Stimulated activated naive CD4-positive, alpha-beta T cell (primary cell): ENCODE measurements around the gene HINFP.
"Not testable (repeated sequence)": the region's sequence is repeated elsewhere in the genome, so short reads cannot be mapped to it uniquely, and the experiment has no call there.

Experiments used
- DNase-seq, 6 experiments: peaks; one replicate each; lab custom pipeline; 2025; lab: John Stamatoyannopoulos, UW

HINFP gene

DNA sequence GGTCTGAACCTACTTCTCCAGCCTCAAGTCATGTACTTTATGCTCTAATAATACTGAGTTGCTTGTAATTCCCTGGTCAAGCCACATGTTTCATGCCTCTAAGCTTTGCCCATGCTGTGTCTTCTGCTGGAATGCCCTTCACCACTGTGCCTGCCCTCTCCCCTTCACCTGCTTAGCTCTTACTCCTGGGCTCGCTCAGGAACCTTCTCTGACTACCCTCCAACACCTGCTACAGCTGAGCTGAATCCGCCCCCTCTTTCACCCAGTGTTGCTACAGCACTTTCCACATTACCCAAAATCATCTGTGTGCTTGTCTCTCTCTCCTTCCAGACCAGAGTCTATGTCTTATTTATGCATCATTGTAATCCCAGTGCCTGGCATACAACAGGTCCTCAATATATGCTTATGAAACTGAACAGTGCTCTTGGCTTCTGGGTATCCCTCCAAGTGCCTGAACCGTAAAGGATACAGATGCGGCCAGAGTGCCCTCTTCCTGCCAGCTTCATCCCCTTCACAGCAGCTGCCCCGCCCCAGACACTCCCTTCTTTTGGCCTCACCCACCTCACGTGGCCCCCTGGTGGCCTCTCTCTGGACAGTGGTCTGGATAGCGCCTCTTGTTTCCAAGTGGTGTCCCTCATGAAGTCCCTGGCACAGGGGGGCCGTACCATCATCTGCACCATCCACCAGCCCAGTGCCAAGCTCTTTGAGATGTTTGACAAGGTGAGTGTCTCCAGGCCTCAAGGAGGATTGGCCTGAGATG is 34.5 kb downstream of the HINFP start:
- no peak for DNase-seq

DNA sequence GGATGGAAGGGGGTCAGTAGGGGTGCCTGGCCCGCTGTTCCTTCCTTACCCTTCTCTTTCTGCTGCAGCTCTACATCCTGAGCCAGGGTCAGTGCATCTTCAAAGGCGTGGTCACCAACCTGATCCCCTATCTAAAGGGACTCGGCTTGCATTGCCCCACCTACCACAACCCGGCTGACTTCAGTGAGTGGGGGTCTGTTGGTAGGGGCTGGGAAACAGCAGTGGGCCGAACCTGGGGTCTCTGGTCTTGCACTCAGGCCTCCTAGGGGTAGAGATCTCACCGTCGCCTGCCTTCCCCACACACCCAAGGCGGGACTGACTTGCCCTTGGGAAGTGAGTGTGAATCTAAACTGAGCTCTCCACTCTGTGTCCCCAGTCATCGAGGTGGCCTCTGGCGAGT is 35.1 kb downstream of the HINFP start:
- no peak for DNase-seq

DNA sequence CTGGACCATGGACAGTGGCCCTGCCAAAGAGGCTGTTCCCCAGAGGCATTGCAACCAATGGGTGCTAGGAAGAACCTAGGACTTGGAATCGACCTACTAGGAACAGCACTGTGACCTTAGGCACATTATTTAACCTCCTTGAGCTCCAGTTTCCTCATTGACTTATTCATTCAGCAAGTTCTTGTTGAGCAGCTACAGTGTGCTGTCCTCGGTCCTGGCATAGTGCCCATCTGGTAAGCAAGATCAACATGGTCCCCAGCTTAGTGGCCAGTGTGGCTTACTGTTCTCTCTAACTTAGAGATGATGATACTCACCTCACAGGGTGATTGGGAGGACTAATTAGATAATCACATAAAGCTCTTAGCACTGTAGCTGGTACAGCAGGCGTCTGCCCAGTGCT is 35.7 kb downstream of the HINFP start:
- DNase-seq = no peak

DNA sequence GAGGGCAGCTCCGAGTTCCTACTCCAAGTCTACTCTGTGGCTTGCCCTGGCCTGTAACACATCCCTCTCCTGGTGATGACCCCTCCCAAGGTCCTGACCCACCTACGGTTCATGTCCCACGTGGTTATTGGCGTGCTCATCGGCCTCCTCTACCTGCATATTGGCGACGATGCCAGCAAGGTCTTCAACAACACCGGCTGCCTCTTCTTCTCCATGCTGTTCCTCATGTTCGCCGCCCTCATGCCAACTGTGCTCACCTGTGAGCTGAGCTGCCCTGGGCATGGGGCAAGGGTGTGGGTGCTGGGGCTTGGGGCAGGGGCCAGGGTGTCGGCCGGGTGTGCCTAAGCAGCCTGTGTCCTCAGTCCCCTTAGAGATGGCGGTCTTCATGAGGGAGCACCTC is 37.1 kb downstream of the HINFP start:
- no peak for DNase-seq

DNA sequence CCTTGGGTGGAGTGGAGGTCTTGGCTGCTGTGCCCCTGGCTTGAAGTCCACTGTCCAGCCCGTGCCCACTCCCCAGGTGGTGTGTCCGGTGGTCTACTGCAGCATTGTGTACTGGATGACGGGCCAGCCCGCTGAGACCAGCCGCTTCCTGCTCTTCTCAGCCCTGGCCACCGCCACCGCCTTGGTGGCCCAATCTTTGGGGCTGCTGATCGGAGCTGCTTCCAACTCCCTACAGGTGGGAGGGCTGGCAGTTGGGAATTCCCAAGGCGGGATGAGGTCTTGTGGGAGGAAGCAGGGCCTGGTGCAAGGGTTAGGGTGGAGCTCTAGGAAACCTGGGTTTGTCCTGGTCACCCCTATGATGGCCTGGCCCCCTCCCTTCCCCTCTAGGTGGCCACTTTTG is 38.8 kb downstream of the HINFP start:
- no peak for DNase-seq

DNA sequence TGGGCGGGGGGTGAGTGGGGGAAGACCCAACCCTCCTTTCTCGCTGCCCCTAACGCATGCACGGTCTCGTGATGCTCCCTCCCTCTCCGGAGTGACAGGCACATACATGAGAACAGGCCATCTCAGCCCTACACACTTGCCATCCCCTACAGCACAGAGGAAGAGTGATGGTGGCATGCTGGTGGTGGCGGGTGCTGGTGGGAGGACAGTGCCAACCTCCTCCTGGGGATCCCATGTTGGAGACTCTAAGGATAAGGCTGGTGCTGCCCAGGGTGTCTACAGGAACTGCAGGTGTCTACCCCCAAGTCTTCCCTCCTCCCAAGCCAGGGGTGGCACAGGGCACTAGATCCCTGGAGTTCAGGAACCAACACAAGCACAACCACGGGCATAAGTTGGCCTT is 40.5 kb downstream of the HINFP start:
- no peak for DNase-seq

DNA sequence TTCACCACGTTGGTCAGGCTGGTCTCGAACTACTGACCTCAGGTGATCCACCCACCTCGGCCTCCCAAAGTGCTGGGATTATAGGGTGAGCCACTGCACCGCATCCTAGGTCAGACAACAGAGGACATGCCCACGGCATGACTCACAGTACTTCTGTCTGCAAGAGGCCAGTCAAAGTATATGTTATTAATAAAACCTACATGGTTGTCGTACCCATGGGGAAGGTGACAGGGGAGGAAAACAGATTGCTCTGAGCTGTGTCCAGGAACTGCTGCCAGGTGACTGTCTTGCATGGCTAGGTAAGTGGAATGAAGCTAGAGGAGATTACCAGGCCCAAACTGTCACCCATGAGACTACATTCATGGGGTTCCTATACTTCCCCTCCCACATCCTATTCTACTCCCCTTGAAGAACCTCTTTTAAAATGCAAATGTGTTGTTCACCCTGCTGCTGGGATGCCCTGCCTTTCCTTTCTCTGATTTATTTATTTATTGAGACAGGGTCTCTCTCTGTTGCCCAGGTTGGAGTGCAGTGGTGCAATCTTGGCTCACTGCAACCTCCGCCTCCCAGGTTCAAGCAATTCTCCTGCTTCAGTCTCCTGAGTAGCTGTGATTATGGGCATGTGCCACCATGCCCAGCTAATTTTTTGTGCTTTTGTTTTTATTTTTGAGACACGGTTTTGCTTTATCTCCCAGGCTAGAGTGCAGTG is 45.1 kb downstream of the HINFP start:
- DNase-seq = no peak

DNA sequence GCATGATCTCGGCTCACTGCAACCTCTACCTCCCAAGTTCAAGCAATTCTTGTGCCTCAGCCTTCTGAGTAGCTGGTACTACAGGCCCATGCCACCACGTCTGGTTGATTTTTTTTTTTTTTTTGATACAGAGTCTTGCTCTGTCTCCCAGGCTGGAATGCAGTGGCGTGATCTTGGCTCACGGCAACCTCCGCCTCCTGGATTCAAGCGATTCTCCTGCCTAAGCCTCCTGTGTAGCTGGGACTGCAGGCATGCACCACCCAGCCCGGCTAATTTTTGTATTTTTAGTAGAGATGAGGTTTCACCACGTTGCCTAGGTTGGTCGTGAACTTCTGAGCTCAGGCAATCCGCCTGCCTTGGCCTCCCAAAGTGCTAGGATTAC is 45.7 kb downstream of the HINFP start:
- DNase-seq = not testable (repeated sequence)

DNA sequence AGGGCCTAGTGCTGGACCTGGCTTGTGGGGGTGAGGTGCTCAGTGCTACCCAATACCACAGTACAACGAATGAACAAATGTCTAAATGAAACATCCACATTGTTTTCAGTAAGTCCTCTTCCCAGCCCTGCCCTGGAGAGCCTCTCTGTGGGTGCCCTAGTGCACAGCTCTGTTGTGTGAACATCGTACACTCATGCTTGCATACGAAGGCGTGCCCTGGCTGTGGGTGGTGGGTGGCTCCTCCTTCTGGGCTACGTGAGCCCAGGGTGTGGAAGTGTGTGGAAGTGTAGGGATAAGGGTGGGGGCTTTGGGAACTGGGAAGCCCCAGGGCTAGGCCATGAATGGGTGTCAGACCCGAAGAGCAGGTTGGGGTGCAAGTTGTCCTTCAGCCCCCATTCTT is 46.6 kb downstream of the HINFP start:
- DNase-seq = no peak

DNA sequence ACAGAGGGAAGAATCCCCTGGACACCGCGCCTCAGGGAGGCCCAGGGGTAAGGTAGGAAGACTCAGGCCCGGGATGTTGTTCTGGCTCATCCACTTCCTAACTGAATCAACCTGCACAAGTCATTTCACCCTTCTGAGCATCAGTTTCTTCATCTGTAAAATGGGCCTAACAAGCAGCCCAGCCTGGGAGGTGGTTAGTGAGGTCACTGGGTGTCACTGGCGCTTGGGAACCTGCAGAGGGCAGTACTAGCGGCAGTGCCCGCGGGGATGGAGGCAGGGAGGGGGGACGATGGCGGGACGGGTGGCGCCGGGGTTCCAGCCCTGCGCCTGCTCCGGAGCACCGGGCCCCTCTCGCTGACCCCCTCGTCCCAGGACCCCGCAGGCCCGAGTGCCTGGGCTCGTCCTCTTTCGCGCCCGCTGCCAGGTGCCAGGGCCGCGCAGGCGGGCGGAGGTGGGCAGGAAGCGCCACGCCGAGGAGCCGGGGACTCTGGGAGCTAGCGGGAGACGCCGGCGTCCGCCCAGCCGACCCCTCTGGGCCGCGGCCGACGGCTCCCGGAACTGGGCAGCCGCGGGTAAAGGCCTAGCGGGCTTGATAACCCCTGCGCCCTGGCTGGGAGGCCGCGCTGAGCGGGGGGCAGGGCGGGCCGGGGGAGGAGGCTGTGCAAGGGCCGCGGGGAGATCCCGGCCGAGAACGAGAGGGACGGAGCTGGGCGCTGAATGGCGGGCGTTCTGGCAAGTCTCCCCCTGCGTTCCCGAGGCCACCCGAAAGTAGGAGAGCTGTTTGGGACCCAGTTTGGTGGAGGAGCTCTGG is 47.3 kb downstream of the HINFP start, which contains the start of gene NLRX1:
TSS of gene NLRX1 (plus strand) at position 255 of the 811 bp plus-strand sequence. CDS start 2,679 bp downstream, outside the sequence.
- peak; percentile 65 to 86 (median 69) for DNase-seq

DNA sequence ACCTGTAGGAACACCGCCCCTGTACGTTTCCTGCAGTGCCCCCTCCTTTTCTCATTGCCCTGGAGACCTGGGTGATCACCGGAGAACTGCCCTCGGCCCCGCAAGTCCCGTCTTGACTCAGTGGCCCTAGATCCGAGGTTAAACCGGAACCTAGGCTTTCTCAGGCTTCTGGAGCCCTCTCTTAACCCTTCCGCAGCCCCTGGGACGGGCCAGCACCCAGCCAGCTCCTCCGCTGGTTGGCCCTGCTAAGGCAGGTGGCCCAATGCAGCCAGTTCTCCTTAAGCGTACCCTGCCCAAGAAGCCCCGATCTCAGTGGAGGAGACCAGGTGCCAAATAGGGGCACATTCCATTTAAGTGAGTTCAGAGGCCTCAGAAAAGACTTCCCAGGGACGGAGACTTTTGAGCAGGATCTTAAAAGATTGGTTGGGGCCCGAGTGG is 47.9 kb downstream of the HINFP start:
- peak in 3 of 6 experiments; percentile 23 to 55 (median 31) for DNase-seq

DNA sequence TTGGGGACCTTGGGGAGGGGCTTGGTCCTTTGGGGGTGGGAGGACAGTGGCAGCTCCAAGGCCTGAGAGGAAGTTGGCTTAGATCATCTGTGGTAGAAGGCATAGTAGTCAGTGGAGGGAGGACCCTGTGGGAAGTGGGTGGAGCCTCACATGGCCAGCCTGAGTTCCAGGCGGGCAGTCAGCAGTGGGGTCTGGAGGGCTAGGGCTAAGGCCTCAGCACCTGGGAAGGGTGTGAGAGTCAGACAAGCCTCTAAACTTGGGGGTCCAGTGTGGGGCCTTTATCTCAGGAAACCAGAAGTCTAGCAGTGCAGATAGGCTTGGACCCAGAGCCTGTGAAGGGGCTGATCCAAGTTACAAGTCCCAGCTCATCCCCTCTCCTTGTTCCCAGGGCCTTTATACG is 51.1 kb downstream of the HINFP start:
- DNase-seq = no peak

DNA sequence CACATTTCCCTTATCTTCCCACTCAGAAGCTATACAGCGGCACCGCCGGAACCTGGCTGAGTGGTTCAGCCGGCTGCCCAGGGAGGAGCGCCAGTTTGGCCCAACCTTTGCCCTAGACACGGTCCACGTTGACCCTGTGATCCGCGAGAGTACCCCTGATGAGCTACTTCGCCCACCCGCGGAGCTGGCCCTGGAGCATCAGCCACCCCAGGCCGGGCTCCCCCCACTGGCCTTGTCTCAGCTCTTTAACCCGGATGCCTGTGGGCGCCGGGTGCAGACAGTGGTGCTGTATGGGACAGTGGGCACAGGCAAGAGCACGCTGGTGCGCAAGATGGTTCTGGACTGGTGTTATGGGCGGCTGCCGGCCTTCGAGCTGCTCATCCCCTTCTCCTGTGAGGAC is 52.1 kb downstream of the HINFP start:
- DNase-seq = no peak

DNA sequence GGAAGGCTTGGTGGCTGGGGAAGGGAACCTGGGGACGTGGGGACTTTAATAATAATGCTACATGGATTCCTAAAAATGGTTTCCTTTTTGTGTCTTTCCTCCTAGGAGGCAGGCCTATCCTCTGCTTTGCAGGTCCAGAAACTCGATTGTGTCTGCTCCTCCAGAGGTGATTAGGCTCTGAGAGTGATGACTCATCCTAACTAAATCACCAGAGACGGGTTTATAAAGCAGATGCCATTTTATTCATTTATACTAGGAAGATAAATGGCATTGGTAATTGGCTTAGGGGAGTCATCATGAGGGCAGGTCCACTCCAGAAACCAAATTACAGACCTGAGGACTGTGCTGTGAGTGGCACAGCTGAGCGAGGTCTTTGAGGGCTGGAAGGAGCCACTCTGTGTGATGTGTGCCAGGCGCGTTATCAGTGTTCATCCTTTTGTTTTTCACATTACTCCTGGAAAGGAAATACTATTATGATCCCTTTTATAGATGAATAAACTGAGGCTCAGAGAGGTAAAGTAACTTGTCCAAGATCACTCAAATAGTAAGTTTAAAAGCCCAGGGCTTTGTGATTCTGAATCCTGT is 54.2 kb downstream of the HINFP start:
- no peak for DNase-seq

DNA sequence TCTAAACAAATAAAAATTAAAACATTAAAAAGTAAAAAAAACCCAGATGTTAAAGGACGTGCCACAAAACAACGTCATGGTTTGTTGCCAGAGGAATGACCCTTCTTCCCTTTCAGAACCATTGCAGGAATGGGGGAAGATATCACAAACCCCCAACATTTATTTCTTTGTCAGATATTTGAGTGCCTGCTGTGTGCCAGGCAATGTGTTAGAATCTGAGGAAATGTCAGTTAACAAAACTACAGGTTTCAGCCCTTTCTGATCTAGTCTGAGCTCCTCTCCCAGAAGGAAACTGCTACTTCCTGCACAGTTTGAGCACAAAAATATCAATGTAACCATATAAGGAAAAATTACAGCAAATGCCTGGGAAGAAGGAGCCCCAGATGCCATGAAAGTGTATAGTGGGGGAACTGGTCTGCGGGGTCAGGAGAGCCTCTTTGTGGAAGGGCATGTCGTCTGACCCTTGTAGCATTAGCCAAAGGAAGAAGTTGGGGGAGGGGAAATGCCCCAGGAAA is 56.8 kb downstream of the HINFP start:
- no peak for DNase-seq

DNA sequence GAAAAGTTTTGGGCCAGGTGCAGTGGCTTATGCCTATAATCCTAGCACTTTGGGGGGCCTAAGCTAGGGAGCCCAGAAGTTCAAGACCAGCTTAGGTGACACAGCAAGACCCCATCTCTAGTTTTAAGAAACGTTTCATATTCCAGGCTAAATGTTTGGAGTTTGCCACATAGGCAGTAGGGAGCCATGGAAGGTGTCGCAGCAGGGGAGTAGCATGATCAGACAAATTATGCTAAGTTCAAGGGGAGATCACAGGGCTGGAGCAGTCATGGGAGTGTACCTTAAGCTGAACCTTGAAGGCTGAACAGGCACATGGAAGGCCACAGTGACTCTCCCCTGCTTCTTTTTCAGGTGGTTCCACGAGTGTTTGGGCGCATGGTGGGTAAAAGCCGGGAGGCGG is 58.0 kb downstream of the HINFP start:
- no peak for DNase-seq

DNA sequence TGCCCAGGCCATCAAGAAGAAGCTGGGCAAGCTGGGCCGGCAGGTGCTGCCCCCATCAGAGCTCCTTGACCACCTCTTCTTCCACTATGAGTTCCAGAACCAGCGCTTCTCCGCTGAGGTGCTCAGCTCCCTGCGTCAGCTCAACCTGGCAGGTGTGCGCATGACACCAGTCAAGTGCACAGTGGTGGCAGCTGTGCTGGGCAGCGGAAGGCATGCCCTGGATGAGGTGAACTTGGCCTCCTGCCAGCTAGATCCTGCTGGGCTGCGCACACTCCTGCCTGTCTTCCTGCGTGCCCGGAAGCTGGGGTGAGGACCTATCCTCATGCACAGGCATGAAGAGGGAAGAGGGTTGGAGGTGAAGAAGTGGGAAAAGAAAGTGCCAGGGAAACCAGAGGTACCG is 58.6 kb downstream of the HINFP start:
- DNase-seq = no peak

DNA sequence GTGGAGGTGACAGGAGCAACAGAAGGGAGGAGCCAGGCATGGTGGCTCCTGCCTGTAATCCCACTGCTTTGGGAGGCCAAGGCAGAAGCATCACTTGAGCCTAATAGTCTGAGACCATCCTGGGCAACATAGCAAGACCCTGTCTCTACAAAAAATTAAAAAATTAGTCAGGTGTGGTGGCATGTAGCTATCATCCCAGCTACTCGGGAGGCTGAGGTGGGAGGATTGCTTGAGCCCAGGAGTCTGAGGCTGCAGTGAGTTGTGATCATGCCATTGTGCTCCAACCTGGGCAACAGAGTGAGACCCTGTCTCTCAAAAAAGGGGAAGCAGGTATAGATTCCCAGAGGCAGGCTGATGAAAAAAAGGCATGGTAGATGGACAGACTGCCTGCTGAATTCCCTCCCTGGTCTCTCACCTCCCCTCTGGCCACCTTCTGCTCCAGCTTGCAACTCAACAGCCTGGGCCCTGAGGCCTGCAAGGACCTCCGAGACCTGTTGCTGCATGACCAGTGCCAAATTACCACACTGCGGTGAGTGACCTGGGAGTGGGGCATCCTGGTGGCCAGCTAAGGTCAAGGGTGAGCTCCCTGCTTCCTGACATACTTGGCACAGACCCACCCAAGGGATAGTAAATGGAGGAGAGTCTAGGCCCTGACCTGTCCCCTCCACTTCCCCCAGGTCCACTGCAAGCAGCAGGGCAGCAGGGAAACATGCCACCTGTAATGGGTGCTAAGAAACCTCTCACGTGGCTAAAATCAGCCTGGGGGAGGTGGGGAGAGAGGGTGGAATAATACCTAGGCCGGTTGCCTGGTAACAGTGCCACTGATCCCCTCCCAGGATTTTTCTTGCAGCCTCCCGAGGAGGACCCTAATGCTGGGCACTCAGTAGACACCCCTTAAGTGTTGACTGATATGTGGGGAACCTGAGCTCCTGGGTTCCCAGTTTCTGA is 59.6 kb downstream of the HINFP start:
- no peak for DNase-seq

DNA sequence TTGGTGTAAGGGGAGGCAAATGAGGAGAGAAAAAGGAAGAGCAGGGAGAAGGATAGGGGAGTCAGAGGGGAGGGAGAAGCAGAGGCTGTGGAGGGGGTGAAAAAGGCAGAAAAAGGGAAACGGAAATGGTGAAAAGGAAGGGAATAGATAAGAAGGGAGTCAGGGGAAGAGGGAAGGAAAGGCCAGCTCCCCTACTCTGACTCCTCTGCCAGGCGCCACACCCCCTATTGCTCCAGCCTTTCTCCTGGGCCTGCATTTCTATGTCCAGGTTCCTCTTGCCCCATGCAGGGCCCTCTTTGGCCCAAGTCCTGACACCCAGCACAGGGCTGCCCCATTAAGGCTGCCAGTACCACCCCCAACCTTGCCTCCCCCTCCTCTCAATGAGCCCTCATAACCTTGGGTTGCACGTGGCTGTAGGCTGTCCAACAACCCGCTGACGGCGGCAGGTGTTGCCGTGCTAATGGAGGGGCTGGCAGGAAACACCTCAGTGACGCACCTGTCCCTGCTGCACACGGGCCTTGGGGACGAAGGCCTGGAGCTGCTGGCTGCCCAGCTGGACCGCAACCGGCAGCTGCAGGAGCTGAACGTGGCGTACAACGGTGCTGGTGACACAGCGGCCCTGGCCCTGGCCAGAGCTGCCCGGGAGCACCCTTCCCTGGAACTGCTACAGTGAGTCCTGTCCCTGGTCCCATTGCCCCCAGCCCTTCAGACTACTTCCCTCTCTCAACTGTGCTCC is 60.5 kb downstream of the HINFP start:
- DNase-seq = no peak

DNA sequence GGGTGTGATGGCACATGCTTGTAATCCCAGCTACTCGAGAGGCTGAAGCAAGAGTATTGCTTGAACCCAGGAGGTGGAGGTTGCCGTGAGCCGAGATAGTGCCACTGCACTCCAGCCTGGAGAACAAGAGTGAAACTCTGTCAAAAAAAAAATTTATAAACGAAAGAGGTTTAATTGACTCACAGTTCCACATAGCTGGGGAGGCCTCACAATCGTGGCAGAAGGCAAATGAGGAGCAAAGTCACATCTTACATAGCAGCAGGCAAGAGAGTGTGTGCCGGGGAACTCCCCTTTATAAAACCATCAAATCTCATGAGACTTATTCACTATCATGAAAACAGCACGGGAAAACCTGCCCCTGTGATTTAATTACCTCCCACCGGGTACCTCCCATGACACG is 63.0 kb downstream of the HINFP start:
- DNase-seq = not testable (repeated sequence)
